Gastrocnemius medialis (tissue), 4 donors: Measurements from ENCODE around the gene CDH8.

Experiments used
- POLR2A ChIP-seq, 2 donors: fragments of 450-650 bp; IDR thresholded peaks; one replicate each; pipeline ENCODE4 v1.6.1; 2017; ENCODE audit warnings: antibody characterized with exemption in 2 of 2, mild to moderate bottlenecking in 2 of 2, moderate library complexity in 2 of 2
- TF ChIP-seq, protein P1 (sequence below), 5 experiments: fragments of 450-650 bp in 3 of 5; fragments of 200-600 bp in 2 of 5; sonication (generic) in 2 of 5; IDR thresholded peaks in 4 of 5; conservative IDR thresholded peaks in 1 of 5; 1 replicate in 4 of 5; 2 replicates in 1 of 5; pipeline ENCODE4 v1.5.1; 2016 to 2019; ENCODE audit warnings: antibody characterized with exemption in 5 of 5, mild to moderate bottlenecking in 3 of 5, moderate library complexity in 3 of 5

DNA sequence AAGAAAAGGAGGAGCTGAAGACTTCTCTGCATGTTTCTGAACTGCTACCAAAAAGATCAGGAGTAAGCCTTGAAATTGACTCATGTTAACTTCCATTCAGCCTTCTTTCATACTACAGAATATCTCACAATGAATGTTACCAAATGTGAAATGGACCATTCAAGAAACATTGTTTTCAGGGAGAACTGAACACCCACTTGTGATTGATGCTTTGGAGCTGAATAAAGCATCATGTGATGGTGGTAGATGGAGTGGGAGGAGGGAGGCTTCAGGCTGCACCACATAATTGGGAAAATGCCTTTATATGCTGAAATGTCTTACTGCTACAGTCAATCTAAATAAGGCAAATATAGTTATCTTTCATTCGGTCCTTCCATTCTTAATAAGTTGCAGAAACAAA, 127.8 kb downstream of the CDH8 start:
- TF ChIP-seq POLR2A (IDR thresholded peaks at IDR 0.05): no peak
- TF ChIP-seq, protein P1, sequence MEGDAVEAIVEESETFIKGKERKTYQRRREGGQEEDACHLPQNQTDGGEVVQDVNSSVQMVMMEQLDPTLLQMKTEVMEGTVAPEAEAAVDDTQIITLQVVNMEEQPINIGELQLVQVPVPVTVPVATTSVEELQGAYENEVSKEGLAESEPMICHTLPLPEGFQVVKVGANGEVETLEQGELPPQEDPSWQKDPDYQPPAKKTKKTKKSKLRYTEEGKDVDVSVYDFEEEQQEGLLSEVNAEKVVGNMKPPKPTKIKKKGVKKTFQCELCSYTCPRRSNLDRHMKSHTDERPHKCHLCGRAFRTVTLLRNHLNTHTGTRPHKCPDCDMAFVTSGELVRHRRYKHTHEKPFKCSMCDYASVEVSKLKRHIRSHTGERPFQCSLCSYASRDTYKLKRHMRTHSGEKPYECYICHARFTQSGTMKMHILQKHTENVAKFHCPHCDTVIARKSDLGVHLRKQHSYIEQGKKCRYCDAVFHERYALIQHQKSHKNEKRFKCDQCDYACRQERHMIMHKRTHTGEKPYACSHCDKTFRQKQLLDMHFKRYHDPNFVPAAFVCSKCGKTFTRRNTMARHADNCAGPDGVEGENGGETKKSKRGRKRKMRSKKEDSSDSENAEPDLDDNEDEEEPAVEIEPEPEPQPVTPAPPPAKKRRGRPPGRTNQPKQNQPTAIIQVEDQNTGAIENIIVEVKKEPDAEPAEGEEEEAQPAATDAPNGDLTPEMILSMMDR (IDR thresholded peaks at IDR 0.05 in 4 of 5, conservative IDR thresholded peaks at IDR 0.05 in 1 of 5): no peak
